ENCODE data around the gene DLX5. TPM values are rescaled to one million over a fixed set of nuclear protein-coding genes. Genes with fewer than 3 reads are reported as not detected.
"Not testable (repeated sequence)": the region's sequence is repeated elsewhere in the genome, so short reads cannot be mapped to it uniquely, and the experiment has no call there.

Gene DLX5
- not detected for total RNA-seq

DNA sequence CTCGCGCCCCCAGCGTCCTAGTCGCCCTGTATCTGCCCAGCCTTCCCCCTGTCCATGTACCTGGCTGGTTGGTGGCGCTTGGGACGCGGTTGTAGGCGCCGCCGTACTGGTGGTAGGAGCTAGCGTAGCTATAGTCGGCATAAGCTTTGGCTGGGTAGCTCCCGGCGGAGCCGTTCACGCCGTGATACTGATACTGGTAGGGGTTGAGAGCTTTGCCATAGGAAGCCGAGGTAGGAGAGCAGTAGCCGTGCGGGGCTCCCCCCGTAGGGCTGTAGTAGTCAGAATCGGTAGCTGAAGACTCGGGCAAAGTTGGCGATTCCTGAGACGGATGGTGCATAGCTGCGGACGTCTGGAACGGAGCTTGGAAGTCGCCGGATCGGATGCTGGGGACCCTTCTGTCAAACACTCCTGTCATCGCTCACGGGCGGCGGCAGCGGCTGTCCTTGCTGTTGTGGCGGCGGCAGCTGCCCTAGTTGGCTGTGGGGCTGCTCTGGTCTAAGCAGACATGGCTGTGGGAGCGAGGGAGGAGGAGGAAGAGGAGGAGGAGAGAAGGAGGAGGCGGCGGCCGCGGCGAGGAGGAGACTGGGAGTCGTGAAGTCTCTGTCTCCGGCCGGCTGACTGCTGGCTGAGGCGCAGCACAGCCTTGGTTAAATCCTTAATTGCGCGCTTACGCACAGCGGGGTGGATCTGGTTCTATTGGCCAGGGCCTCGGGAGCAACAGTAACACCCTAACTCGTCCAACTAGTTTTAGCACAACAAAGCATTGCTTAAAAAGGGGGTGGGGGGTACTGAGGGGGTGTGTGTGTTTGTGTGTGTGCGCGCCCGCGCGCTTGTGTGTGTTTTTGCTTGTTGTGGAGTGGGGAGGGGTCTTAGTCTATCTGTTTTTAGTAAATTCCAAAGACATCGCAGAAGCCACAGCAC lies at the start of gene DLX5:
DLX5 (minus strand) TSS at position 623 of the 921 bp plus-strand sequence; CDS start at position 415, 208 bp downstream.
- peaks cover 83% of the 10 kb centered on the region for H3K27me3 Mint-ChIP-seq
- peak within 1 kb of the TSS; percentile 46 for H3K27ac Mint-ChIP-seq
- H3K4me3 Mint-ChIP-seq = no peak within 1 kb of the TSS
- peaks cover 22% of the 10 kb centered on the region for H3K4me1 Mint-ChIP-seq
- no peak for DNase-seq
- H3K9me3 Mint-ChIP-seq = no peaks in the 10 kb centered on the region
- ChIA-PET POLR2A (no interaction called here), CTCF (interaction anchor here (1.3 kb wide), 1 partner anchor 15 kb away, joined by 3 read pairs; no protein-coding TSS in a partner anchor)
- peaks cover 13% of the 10 kb centered on the region for H3K36me3 Mint-ChIP-seq (ENCODE audit: low read depth)

DNA sequence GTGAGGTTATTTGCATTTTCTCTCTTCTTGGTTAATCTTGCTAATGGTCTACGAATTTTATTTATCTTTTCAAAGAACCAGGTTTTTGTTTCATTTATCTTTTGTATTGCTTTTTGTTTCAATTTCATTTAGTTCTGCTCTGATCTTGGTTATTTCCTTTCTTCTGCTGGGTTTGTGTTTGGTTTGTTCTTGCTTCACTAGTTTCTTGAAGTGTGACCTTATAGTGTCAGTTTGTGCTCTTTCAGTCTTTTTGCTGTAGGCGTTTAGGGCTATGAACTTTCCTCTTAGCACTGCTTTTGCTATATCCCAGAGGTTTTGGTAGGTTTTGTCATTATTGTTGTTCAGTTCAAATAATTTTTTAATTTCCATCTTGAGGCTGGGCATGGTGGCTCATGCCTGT lies 47.4 kb upstream of the DLX5 start:
- H3K27me3 Mint-ChIP-seq = peaks cover 34% of the 10 kb centered on the region
- DNase-seq; H3K4me1 Mint-ChIP-seq; H3K4me3 Mint-ChIP-seq; CTCF ChIA-PET; POLR2A ChIA-PET; H3K27ac Mint-ChIP-seq; H3K36me3 Mint-ChIP-seq (ENCODE audit: low read depth); H3K9me3 Mint-ChIP-seq: not testable (repeated sequence)

- H3K27me3 Mint-ChIP-seq = peaks cover 10% of the 10 kb centered on the region
- DNase-seq = no peak
- no peaks in the 10 kb centered on the region for H3K36me3 Mint-ChIP-seq (ENCODE audit: low read depth)
- no peaks in the 10 kb centered on the region for H3K9me3 Mint-ChIP-seq
- no peak overlapping the region for H3K27ac Mint-ChIP-seq
- POLR2A ChIA-PET = no interaction called here
- CTCF ChIA-PET = interaction anchor here (0.7 to 2.9 kb wide), 4 partner anchors 22 to 1149 kb away, joined by 3 to 11 read pairs (median 4); no protein-coding TSS in a partner anchor
- H3K4me3 Mint-ChIP-seq = no peak overlapping the region
- no peaks in the 10 kb centered on the region for H3K4me1 Mint-ChIP-seq
Measured at GRCh38 chr7:97064972-97065587, 40.4 kb upstream of the DLX5 start.

DNA sequence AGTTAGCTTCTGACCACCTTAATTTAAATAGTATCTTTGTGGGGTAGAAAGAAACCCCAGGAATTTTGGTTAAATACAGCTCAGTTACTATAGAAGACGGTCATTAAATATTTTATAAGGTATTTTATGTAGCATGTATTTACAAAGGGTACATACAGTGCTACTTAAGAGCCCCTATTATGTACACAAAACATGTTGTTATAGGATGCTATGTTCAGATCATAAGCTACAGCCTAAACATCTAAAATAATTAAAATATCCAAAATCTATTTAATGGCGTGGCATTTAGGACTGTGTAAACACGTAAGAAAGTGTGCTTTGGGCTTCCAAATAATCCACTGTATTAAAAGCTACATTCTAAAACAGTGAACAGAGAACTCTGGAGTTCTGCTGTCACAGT lies 39.4 kb upstream of the DLX5 start:
- no peak for DNase-seq
- H3K9me3 Mint-ChIP-seq = peaks cover 5% of the 10 kb centered on the region
- ChIA-PET POLR2A (no interaction called here), CTCF (interaction anchor here (1.0 to 2.9 kb wide), 4 partner anchors 25 to 1148 kb away, joined by 3 to 11 read pairs (median 3); no protein-coding TSS in a partner anchor)
- H3K27ac Mint-ChIP-seq = no peak overlapping the region
- no peaks in the 10 kb centered on the region for H3K36me3 Mint-ChIP-seq (ENCODE audit: low read depth)
- no peaks in the 10 kb centered on the region for H3K4me1 Mint-ChIP-seq
- no peak overlapping the region for H3K4me3 Mint-ChIP-seq
- peaks cover 7% of the 10 kb centered on the region for H3K27me3 Mint-ChIP-seq

DNA sequence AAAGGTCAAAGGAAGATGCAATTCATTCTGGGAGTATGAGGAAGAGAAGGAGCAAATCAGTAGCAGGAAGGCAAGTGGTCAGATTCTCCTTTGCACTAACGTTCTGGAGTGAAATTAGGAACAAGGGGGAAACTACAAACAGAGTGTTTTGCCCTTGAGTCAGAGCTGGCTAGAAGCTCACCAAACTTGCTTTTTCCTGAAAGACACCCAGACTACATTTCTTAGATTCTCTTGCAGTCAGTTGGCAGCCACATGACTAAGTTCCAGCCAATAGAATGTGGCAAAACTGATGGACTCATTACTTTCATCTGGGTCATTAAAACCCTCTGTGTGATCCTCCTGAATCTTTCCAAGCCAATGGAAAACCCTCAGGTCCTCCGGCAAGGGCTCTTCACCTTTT lies 18.6 kb upstream of the DLX5 start:
- Mint-ChIP-seq H3K9me3 (no peaks in the 10 kb centered on the region), H3K4me1 (no peaks in the 10 kb centered on the region), H3K27ac (no peak overlapping the region), H3K36me3 (ENCODE audit: low read depth) (no peaks in the 10 kb centered on the region), H3K27me3 (peaks cover 38% of the 10 kb centered on the region), H3K4me3 (no peak overlapping the region)
- ChIA-PET CTCF (no interaction called here), POLR2A (no interaction called here)
- DNase-seq = no peak

DNA sequence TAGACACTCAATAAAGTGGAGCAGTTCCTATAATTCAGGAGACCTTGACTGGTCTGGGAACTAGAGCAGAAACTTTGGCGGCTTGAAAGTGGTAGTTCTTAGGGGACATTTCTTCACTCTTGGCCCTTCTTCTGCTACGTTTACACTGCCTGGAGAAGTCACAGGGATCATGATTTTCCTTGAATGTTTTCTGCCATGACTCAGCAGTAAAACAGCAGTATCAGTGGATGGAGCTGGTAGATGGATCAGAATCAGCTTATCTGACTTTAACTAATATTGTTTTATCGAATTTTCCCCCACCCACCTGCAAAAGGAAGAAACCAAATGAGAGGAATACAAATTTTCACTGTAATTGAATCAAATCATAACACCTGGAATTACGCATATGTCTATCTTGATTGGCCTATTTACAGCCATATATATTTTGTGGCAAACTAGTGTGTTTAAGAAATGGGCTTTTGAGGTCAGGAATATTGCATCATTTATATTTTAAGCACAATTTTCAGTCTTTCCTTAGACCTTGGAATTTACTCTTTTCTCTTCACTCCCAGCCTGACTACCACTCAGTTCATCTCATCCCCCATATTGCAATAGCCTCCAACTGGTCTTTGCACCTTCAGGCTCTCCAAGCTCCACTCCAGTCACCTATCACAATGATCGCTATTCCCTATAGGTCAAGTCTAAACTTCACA lies 14.9 kb upstream of the DLX5 start:
- Mint-ChIP-seq H3K36me3 (ENCODE audit: low read depth) (no peaks in the 10 kb centered on the region), H3K27me3 (peaks cover 36% of the 10 kb centered on the region), H3K4me3 (no peak overlapping the region), H3K9me3 (no peaks in the 10 kb centered on the region), H3K4me1 (no peaks in the 10 kb centered on the region), H3K27ac (no peak overlapping the region)
- no peak for DNase-seq
- CTCF ChIA-PET = interaction anchor here (0.8 kb wide), 1 partner anchor 148 kb away, joined by 3 read pairs; no protein-coding TSS in a partner anchor
- POLR2A ChIA-PET = no interaction called here

- H3K9me3 Mint-ChIP-seq; H3K4me1 Mint-ChIP-seq; H3K36me3 Mint-ChIP-seq (ENCODE audit: low read depth); H3K4me3 Mint-ChIP-seq; CTCF ChIA-PET; POLR2A ChIA-PET; DNase-seq; H3K27me3 Mint-ChIP-seq; H3K27ac Mint-ChIP-seq: not testable (repeated sequence)
Measured at GRCh38 chr7:97034213-97034852, 9.7 kb upstream of the DLX5 start.

- Mint-ChIP-seq H3K36me3 (ENCODE audit: low read depth) (no peaks in the 10 kb centered on the region), H3K9me3 (no peaks in the 10 kb centered on the region), H3K27me3 (peaks cover 59% of the 10 kb centered on the region), H3K27ac (no peak overlapping the region), H3K4me3 (peak overlapping the region; percentile 17), H3K4me1 (peaks cover 17% of the 10 kb centered on the region)
- DNase-seq = peak; percentile 67
- ChIA-PET CTCF (interaction anchor here (0.7 to 3.2 kb wide), 22 partner anchors 9 to 1518 kb away, joined by 3 to 34 read pairs (median 4); no protein-coding TSS in a partner anchor), POLR2A (no interaction called here)
Measured at GRCh38 chr7:97027427-97028234, 3.0 kb upstream of the DLX5 start.

DNA sequence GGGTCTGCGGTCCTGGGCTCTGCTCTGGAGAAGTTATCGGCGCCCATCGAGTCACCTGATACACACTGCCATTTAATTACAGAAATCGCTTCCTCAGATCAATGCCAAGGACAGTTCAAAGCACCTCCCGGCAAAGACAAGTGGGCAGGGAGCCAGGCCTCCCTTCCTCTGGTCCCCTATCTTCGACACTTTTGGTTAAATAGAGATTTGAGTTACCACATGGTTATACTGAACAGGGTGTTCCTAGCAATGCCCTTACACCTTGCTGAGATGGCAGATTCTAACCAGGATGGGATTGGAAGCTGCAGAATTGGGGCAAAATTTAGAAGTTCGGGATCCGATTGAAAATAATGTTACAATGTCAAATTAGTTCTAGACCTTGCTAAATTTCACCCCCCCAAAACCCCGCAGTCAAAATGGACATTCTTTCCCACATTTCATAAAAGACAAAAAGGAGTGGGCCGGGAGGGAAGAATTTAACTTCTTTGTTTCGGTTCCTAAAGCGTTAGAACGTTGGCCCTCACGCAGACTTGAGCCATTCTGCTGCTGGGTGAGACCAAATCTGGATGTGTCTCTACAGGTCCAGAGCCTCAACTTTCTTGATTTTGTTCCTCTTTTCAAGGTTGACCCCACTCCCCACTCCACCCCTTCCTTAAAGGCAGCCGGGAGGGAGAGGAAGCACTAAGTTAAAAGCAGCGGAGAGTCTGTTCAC lies 2.2 kb upstream of the DLX5 start:
- H3K36me3 Mint-ChIP-seq (ENCODE audit: low read depth) = peaks cover 7% of the 10 kb centered on the region
- CTCF ChIA-PET = interaction anchor here (0.6 to 3.2 kb wide), 21 partner anchors 8 to 1115 kb away, joined by 3 to 34 read pairs (median 4); no protein-coding TSS in a partner anchor
- H3K9me3 Mint-ChIP-seq = no peaks in the 10 kb centered on the region
- no peak overlapping the region for H3K27ac Mint-ChIP-seq
- DNase-seq = no peak
- POLR2A ChIA-PET = no interaction called here
- H3K4me3 Mint-ChIP-seq = peak overlapping the region; percentile 17
- peaks cover 22% of the 10 kb centered on the region for H3K4me1 Mint-ChIP-seq
- H3K27me3 Mint-ChIP-seq = peaks cover 66% of the 10 kb centered on the region

DNA sequence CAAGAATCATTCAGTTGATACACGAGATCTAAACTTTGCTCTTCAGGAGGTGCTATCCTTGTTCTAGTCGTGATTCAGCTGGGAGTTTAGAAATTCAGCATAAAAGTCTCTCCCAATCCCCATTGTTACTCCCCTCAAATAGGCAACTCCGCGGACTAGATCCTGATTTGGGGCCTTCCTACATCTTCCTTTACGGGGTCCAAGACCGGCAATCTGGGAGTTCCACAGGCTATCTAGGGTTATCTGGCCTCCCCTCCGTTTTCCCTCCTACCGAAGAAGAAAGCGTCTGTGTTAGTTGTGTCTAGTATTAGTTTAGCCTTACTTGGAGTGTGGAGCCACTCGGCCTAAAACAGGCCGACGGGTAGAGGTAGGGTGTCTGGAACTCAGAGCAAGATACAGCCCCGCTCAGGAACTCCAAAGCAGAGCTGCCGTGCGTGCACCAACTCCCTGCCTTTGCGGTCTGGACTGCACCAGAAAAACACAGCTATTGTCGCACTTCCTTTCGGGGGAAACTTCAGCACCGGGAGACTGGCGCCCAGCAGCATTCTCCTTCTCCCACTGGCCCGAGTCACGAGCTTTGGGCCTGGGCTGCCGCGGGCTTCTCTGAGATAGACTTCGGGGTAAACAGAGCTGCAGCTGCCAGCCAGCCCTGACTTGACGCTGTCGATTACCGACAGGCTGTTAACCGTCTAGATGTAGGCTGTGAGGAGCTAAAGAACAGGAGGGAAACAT lies 1.5 kb upstream of the DLX5 start:
- H3K27ac Mint-ChIP-seq = no peak overlapping the region
- peaks cover 8% of the 10 kb centered on the region for H3K36me3 Mint-ChIP-seq (ENCODE audit: low read depth)
- CTCF ChIA-PET = interaction anchor here (0.6 to 3.2 kb wide), 4 partner anchors 21 to 1109 kb away, joined by 3 to 34 read pairs (median 4); no protein-coding TSS in a partner anchor
- no peak overlapping the region for H3K4me3 Mint-ChIP-seq
- H3K27me3 Mint-ChIP-seq = peaks cover 72% of the 10 kb centered on the region
- POLR2A ChIA-PET = no interaction called here
- no peaks in the 10 kb centered on the region for H3K9me3 Mint-ChIP-seq
- peaks cover 22% of the 10 kb centered on the region for H3K4me1 Mint-ChIP-seq
- no peak for DNase-seq

- Mint-ChIP-seq H3K27ac (no peak overlapping the region), H3K27me3 (peaks cover 79% of the 10 kb centered on the region), H3K4me3 (no peak overlapping the region), H3K36me3 (ENCODE audit: low read depth) (peaks cover 13% of the 10 kb centered on the region), H3K4me1 (peaks cover 22% of the 10 kb centered on the region), H3K9me3 (no peaks in the 10 kb centered on the region)
- ChIA-PET POLR2A (no interaction called here), CTCF (interaction anchor here (3.2 kb wide), 1 partner anchor 1108 kb away, joined by 34 read pairs; no protein-coding TSS in a partner anchor)
- DNase-seq = no peak
Measured at GRCh38 chr7:97025130-97025499, 484 bp upstream of the DLX5 start.

All from activated CD4-positive, alpha-beta memory T cell treated with anti-CD3 and anti-CD28 coated beads, Interleukin-2, amount 10 ng/mL, durations not matched to agents 7 days and 5 days (primary cell).